ENCODE data around the gene CBX5. TPM values are rescaled to one million over a fixed set of nuclear protein-coding genes. Genes with fewer than 3 reads are reported as not detected.

Gene CBX5
- total RNA-seq, 1 donor from 2014 or later, result 19.4 TPM

DNA sequence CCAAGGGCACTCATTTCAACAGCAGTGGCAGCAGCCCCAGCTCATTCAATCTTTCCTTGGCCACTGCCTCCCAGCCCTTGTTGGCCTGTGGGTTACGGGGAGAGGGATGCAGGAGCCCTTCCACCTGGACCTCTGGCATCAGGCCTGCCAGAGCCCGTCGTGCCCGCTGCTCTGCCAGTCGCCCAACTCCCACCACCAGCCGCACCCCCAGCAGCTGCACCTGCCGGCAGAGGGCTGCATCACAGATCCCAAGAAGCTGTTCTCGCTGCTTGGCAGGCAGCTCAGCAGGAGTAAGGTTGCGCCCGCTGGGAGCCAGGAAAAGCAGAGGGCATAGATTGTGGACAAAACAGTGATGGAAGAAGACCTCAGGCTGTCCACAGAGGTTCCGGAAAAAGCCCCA, 97.8 kb downstream of the CBX5 start:
- H3K36me3 ChIP-seq, result peaks cover 11 to 19% of the 10 kb centered on the region in 2 donors
- intact Hi-C loops (cut with DNase I), result no loop called here

More for the DNA sequence above, 97.8 kb downstream of the CBX5 start:
- Histone ChIP-seq H3K4me1 (no peaks in the 10 kb centered on the region), H3K9me3 (no peaks in the 10 kb centered on the region), H3K27me3 (no peaks in the 10 kb centered on the region), H3K4me3 (no peak overlapping the region), H3K27ac (no peak overlapping the region)
- TF ChIP-seq, protein P1, sequence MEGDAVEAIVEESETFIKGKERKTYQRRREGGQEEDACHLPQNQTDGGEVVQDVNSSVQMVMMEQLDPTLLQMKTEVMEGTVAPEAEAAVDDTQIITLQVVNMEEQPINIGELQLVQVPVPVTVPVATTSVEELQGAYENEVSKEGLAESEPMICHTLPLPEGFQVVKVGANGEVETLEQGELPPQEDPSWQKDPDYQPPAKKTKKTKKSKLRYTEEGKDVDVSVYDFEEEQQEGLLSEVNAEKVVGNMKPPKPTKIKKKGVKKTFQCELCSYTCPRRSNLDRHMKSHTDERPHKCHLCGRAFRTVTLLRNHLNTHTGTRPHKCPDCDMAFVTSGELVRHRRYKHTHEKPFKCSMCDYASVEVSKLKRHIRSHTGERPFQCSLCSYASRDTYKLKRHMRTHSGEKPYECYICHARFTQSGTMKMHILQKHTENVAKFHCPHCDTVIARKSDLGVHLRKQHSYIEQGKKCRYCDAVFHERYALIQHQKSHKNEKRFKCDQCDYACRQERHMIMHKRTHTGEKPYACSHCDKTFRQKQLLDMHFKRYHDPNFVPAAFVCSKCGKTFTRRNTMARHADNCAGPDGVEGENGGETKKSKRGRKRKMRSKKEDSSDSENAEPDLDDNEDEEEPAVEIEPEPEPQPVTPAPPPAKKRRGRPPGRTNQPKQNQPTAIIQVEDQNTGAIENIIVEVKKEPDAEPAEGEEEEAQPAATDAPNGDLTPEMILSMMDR (IDR thresholded peaks at IDR 0.05), result no peak
- no peak for DNase-seq (ENCODE audit: low spot score in 2 of 2)

Other genes starting within 250 kb of the CBX5 start
- gene HOXC5, start 247.1 kb downstream of the CBX5 start, total RNA-seq, result not detected
- gene HOXC4, start 226.3 kb downstream of the CBX5 start, total RNA-seq, result 0.32 TPM
- gene SMUG1, start 91.1 kb downstream of the CBX5 start, total RNA-seq, result 21.9 TPM
- gene HNRNPA1, start 604 bp upstream of the CBX5 start, total RNA-seq, result 292 TPM
- gene NFE2, start 20.9 kb upstream of the CBX5 start, total RNA-seq, result not detected
- 60.3 TPM for gene COPZ1, start 45.0 kb upstream of the CBX5 start, total RNA-seq
- not detected for gene GPR84, start 84.4 kb upstream of the CBX5 start, total RNA-seq
- 53.2 TPM for gene ZNF385A, start 104.6 kb upstream of the CBX5 start, total RNA-seq
- 973 TPM for gene ITGA5, start 139.1 kb upstream of the CBX5 start, total RNA-seq
- not detected for gene GTSF1, start 193.5 kb upstream of the CBX5 start, total RNA-seq
- gene NCKAP1L, start 217.6 kb upstream of the CBX5 start, total RNA-seq, result 5.4 TPM

All from ascending aorta (tissue), 2 donors.